GM12865 (cell line): ENCODE data around the gene TPCN1.

Experiments used
- DNase-seq: peaks from one replicate; pipeline ENCODE4 v3.0.0; 2010; ENCODE audit warnings: low read depth
- H3K4me3 ChIP-seq: 2 replicates; pipeline ENCODE4 v1.5.1; 2011; ENCODE audit warnings: mild to moderate bottlenecking, low read depth, low read length, control low read depth
- TF ChIP-seq, protein P1 (sequence below): IDR thresholded peaks from 2 replicates; pipeline ENCODE4 v1.5.1; 2011; ENCODE audit warnings: low read length, control low read depth, low read depth, inconsistent platforms; ENCODE audit not compliant: insufficient read depth; ENCODE audit errors: missing control alignments

The TPCN1 gene

DNA sequence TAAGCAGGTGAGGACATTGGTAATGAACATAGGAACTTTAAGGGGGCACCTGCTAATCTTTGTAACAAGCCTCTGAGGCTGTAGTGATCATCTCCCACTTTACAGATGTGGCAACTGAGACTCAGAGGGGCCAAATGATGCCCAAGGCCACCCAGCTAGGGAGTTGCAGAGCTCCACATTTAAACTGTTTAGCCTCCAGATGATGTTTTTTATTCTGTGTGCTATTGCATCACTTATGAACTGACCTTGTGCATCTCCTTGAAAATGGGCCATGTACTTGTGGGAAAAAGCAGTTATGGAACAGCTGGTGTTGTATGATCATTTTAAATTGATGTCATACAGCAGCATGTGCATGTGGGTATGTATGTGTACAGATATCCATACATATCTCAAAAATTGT, 41.4 kb downstream of the TPCN1 start:
- TF ChIP-seq, protein P1, sequence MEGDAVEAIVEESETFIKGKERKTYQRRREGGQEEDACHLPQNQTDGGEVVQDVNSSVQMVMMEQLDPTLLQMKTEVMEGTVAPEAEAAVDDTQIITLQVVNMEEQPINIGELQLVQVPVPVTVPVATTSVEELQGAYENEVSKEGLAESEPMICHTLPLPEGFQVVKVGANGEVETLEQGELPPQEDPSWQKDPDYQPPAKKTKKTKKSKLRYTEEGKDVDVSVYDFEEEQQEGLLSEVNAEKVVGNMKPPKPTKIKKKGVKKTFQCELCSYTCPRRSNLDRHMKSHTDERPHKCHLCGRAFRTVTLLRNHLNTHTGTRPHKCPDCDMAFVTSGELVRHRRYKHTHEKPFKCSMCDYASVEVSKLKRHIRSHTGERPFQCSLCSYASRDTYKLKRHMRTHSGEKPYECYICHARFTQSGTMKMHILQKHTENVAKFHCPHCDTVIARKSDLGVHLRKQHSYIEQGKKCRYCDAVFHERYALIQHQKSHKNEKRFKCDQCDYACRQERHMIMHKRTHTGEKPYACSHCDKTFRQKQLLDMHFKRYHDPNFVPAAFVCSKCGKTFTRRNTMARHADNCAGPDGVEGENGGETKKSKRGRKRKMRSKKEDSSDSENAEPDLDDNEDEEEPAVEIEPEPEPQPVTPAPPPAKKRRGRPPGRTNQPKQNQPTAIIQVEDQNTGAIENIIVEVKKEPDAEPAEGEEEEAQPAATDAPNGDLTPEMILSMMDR, result no peak
- no peak for DNase-seq
- H3K4me3 ChIP-seq, result no peak overlapping the region

DNA sequence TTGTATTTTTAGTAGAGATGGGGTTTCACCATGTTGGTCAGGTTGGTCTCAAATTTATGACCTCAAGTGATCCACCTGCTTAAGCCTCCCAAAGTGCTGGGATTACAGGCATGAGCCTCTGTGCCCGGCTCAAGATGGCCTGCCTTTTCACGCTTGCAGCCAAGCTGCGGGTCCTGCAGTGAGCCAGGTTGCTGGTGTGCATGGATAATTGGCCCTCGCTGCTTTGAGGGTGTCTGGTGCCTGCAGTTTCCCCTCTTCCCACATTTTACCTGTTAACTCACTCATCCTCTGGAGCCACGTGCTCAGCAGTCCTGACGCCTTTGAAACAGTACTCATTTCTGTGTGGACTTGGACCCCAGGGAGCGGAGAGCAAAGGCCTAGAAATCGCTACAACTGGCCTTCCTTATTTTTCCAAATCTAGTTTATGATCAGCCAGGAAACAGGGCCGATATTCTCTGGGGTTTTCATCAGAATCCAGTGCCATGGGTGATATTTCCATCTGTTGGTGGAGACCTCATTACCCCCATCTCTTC, 42.2 kb downstream of the TPCN1 start:
- TF ChIP-seq, protein P1, result no peak
- no peak overlapping the region for H3K4me3 ChIP-seq
- DNase-seq, result no peak

DNA sequence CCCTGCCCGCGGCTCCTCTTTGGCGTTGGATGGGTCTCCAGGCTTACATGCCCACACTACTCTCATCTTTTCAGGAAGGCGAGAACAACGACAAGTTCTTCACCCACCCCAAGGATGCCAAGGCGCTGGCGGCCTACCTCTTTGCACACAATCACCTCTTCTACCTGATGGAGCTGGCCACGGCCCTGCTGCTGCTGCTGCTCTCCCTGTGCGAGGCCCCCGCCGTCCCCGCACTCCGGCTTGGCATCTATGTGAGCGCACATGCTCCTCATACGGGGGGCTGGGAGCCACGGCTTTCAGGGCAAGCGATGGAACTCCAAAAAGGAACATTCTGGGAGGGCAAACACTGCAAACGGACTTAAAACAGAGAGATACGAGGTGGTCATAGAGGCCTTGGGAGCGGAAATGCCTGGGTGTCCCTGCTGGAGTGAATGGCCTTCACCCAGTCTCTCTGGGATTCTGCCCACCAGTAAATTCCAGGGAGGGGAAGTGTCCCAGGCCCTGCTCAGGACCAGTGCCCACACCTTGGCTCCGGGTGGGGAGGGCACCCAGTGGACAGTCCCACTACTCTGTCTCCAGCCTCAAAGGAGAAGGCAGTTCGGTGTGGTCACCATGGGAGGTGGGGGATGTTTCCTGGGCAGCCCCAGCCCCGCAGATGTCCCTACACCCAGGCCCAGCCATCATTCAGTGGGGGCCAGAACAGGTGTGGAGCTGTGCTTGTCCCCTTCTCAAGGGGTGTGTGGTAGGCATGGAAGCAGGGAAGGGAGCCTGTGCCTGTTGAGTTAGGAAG, 45.0 kb downstream of the TPCN1 start:
- no peak overlapping the region for H3K4me3 ChIP-seq
- no peak for DNase-seq
- TF ChIP-seq, protein P1, result no peak

DNA sequence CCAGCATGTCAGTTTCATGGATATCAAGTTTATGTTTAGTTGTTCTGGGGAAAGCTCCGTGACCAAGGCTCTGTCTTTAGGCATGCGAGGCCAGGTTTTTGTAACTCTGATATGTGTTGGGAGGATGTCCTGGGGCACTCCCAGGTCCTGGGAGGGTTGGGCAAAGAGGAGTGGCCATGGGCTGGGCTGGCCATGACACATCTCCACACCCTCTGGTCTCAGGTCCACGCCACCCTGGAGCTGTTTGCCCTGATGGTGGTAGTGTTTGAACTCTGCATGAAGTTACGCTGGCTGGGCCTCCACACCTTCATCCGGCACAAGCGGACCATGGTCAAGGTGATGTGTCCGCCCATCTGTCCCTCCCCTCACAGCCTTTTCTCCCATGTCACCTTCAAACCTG, 46.4 kb downstream of the TPCN1 start:
- H3K4me3 ChIP-seq, result no peak overlapping the region
- no peak for DNase-seq
- TF ChIP-seq, protein P1, result no peak

DNA sequence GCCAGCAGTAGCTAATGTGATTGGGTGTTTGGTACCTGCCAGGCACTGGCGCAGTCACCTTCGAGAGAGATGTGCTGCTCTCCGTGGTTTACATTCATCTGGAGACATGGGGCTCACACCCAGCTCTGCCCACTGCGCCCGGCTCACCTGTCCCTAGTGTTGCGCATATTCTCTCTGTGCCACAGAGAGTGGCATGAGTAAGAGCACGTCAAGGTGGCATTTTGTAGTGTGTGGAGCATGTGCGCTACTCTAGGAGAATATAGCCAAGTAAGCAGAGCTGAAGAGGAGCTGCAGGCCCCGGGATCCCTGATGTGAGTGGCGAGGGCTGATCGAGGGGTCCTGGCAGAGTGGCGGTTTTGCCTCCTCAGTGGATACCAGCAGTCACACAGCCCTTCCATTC, 46.9 kb downstream of the TPCN1 start:
- TF ChIP-seq, protein P1, result no peak
- no peak for DNase-seq

DNA sequence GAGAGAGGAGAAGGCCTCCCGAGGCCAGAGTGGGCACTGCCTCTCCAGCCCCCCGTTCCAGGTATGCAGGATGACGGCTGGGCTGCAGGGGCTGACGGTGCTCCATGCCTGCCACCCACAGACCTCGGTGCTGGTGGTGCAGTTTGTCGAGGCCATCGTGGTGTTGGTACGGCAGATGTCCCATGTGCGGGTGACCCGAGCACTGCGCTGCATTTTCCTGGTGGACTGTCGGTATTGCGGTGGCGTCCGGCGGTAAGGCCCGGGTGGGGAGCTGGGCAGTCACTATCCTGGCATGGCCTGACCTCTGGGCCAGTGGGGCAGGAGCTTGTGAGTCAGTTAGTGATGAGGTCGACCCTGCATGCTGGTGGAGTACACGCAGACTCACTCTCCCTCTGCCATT, 47.4 kb downstream of the TPCN1 start:
- TF ChIP-seq, protein P1, result no peak
- no peak overlapping the region for H3K4me3 ChIP-seq
- DNase-seq, result no peak

More for the DNA sequence above, 46.9 kb downstream of the TPCN1 start:
- no peak overlapping the region for H3K4me3 ChIP-seq
